ENCODE data around the gene IDS. TPM values are rescaled to one million over a fixed set of nuclear protein-coding genes. Genes with fewer than 3 reads are reported as not detected.

The IDS gene
- total RNA-seq, 2 donors from 2014 or later: 91.1 to 93.1 TPM

DNA sequence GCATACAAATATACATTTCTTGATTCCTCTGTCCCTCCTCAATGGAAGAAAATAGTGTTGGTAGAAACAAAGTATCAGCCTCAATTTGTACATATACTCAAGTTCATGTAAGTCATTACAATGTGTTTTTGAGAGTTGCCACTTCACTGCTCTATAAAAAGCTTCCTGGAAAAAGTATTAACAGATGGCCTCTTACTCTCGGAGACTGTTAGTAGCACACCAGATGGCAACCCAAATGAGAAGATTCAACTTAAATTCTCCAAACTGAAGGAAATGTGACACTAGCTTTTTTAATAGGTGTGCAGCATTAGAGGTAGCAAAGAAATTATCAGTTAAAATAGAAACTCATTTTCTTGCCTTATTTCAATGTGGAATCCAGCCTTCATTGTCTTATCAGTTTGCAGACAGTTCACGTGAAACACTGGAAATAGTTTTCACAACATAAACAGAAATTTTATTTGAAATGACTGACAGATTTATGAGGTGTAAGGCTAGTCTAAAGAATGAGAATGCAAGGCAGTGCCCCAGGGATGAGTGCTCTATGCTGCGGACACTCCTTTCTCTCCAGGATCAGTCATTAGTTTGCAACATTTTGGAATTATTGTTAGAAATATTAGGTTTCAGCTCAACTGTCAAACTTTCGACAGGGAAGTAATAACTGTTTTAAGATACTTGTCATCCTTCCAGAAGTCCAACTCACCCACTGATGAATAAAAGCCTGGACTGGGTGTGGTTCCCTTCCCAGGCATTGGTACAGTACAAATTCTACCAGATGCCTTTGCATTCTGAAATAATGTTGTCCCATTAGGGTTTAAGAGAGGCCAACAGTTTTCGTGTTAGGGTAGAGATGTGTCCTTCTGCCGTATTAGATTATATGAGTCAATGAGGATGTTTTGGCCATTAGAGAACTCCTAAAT, 50.9 kb downstream of the IDS start:
- no peaks in the 10 kb centered on the region for H3K4me1 ChIP-seq
- TF ChIP-seq, protein P1, sequence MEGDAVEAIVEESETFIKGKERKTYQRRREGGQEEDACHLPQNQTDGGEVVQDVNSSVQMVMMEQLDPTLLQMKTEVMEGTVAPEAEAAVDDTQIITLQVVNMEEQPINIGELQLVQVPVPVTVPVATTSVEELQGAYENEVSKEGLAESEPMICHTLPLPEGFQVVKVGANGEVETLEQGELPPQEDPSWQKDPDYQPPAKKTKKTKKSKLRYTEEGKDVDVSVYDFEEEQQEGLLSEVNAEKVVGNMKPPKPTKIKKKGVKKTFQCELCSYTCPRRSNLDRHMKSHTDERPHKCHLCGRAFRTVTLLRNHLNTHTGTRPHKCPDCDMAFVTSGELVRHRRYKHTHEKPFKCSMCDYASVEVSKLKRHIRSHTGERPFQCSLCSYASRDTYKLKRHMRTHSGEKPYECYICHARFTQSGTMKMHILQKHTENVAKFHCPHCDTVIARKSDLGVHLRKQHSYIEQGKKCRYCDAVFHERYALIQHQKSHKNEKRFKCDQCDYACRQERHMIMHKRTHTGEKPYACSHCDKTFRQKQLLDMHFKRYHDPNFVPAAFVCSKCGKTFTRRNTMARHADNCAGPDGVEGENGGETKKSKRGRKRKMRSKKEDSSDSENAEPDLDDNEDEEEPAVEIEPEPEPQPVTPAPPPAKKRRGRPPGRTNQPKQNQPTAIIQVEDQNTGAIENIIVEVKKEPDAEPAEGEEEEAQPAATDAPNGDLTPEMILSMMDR (IDR thresholded peaks at IDR 0.05): no peak
- H3K9me3 ChIP-seq: peaks cover 0 to 7% of the 10 kb centered on the region in 2 donors
- no peaks in the 10 kb centered on the region for H3K36me3 ChIP-seq
- no peak for DNase-seq (ENCODE audit: low spot score)
- H3K27me3 ChIP-seq: no peaks in the 10 kb centered on the region
- no peak overlapping the region for H3K27ac ChIP-seq
- no peak overlapping the region for H3K4me3 ChIP-seq

DNA sequence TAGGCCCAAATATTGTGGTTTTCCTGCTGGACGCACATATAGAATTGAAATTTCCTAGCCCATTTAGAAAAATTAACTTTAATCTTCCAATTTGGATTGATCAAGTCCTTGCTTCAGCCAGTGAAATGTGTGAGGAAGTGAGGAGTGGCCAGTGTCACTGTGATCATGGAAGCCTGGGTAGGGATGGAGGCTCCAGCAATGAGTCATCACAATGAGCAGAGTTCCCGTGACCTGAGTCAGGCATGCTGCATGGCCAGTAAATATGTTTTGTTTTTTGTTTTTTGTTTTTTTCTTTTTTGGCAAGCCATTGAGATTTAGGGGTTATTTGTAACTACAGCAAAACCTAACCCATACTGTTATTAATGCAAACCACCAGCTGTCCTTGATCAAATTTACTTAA, 52.1 kb downstream of the IDS start:
- Histone ChIP-seq H3K4me1 (no peaks in the 10 kb centered on the region), H3K27ac (no peak overlapping the region), H3K9me3 (peaks cover 0 to 7% of the 10 kb centered on the region in 2 donors), H3K27me3 (no peaks in the 10 kb centered on the region), H3K36me3 (no peaks in the 10 kb centered on the region), H3K4me3 (no peak overlapping the region)
- TF ChIP-seq, protein P1 (IDR thresholded peaks at IDR 0.05): no peak
- DNase-seq (ENCODE audit: low spot score): no peak

DNA sequence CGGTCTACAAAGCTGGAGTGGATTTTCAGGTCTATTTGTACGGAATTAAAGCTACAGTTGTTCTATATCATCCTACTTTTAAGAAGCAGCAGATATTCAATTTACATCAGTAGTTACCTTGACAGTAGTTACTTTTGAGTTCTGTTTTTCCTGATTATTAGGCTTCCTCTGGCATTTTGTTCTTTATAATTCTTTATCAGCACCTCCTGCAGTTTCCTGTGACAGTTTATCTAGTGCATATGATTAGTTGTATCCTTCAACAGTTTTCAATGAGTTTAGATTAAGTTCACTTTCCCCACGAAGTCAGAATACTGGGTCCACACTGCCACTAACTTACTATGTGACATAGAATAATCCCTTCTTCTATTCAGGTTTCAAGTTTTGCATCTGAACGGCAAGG, 71.7 kb downstream of the IDS start:
- Histone ChIP-seq H3K27me3 (no peaks in the 10 kb centered on the region), H3K9me3 (no peaks in the 10 kb centered on the region), H3K36me3 (no peaks in the 10 kb centered on the region), H3K27ac (no peak overlapping the region), H3K4me3 (no peak overlapping the region), H3K4me1 (no peaks in the 10 kb centered on the region)
- TF ChIP-seq, protein P1 (IDR thresholded peaks at IDR 0.05): no peak
- no peak for DNase-seq (ENCODE audit: low spot score)

DNA sequence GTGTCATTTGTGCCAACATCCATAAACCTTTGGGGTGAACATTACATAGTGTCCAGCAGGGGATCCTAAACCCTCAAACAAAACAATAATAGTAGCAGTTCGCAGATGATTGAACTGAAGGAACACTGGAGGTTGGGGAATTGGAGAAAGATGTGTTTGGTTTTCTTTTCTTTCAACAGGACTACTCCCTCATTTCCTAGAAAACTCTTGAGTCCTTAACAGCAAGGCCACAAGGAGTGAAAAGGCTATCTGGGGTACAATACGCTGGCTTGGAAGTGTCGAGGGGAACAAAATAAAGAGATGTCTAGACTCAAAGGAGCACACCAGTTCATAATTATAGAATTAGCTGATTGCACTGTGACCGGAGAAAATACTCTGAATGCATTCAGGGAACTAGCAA, 72.1 kb downstream of the IDS start:
- no peaks in the 10 kb centered on the region for H3K36me3 ChIP-seq
- H3K27me3 ChIP-seq: no peaks in the 10 kb centered on the region
- no peak for DNase-seq (ENCODE audit: low spot score)
- H3K4me1 ChIP-seq: no peaks in the 10 kb centered on the region
- TF ChIP-seq, protein P1 (IDR thresholded peaks at IDR 0.05): no peak
- H3K9me3 ChIP-seq: no peaks in the 10 kb centered on the region
- H3K27ac ChIP-seq: no peak overlapping the region
- H3K4me3 ChIP-seq: no peak overlapping the region

Other genes with a start within 250 kb of the IDS start
- gene EOLA1, start 35.7 kb upstream of the IDS start, total RNA-seq: 10 to 100 TPM; 10.8 to 14.4 TPM
- gene HSFX3, start 44.6 kb upstream of the IDS start, total RNA-seq: not detected
- not detected for gene MAGEA9B, start 82.2 kb upstream of the IDS start, total RNA-seq
- under 1 TPM in 1 of 2 donors, not detected in 1; 0.79 TPM for gene HSFX2, start 90.0 kb upstream of the IDS start, total RNA-seq
- gene TMEM185A, start 126.5 kb upstream of the IDS start, total RNA-seq: 10 to 100 TPM; 37.0 to 37.2 TPM
- gene MAGEA11, start 206.8 kb upstream of the IDS start, total RNA-seq: not detected

Measured in right atrium auricular region (tissue), 2 donors.